Suprapubic skin (tissue), 3 donors: Measurements from ENCODE around the gene NKPD1.

Source experiments
- CTCF ChIP-seq, 2 donors: fragments of 200-600 bp in 1 of 2; fragments of 450-650 bp in 1 of 2; sonication (generic) in 1 of 2; IDR thresholded peaks; one replicate each; pipeline ENCODE4 v1.5.1; 2016 to 2019; ENCODE audit warnings: antibody characterized with exemption in 2 of 2, mild to moderate bottlenecking in 1 of 2, moderate library complexity in 1 of 2
- POLR2AphosphoS5 ChIP-seq, 3 donors: sonication (generic); formaldehyde crosslinking; IDR thresholded peaks; one replicate each; pipeline ENCODE4 v1.6.1; 2017; ENCODE audit warnings: antibody characterized with exemption in 3 of 3

- TF ChIP-seq POLR2AphosphoS5 (IDR thresholded peaks at IDR 0.05) = no peak
- no peak for TF ChIP-seq CTCF (IDR thresholded peaks at IDR 0.05)
Observed at GRCh38 chr19:45180936-45181335, 20.2 kb upstream of the NKPD1 start.
